NCI-H2081 (cell line): ENCODE measurements around the gene TAGLN.
A peak's percentile ranks its signal among the peaks of the same experiment; 100 is the strongest.
"Not testable (repeated sequence)": the region's sequence is repeated elsewhere in the genome, so short reads cannot be mapped to it uniquely, and the experiment has no call there.

Experiments used
- DNase-seq, 2 experiments: peaks; one replicate each; lab custom pipeline; 2025; lab: John Stamatoyannopoulos, UW

The TAGLN gene

GRCh38 chr11:117180661-117181585 lies 18.2 kb upstream of the TAGLN start:
- peak; percentile 12 to 21 for DNase-seq

GRCh38 chr11:117181586-117182550 lies 17.3 kb upstream of the TAGLN start:
- DNase-seq, result no peak

GRCh38 chr11:117182551-117182935 lies 16.6 kb upstream of the TAGLN start:
- no peak for DNase-seq

GRCh38 chr11:117183178-117183577 lies 16.0 kb upstream of the TAGLN start:
- DNase-seq, result not testable (repeated sequence)

GRCh38 chr11:117183724-117184349 lies 15.3 kb upstream of the TAGLN start:
- no peak for DNase-seq

- no peak for DNase-seq
Observed at GRCh38 chr11:117185736-117186430, 13.3 kb upstream of the TAGLN start.

GRCh38 chr11:117186431-117186761 lies 12.8 kb upstream of the TAGLN start:
- DNase-seq, result no peak

- DNase-seq, result no peak
Observed at GRCh38 chr11:117187007-117187406, 12.2 kb upstream of the TAGLN start.

GRCh38 chr11:117187428-117187798 lies 11.8 kb upstream of the TAGLN start:
- no peak for DNase-seq

- no peak for DNase-seq
Observed at GRCh38 chr11:117187799-117188481, 11.2 kb upstream of the TAGLN start.

- DNase-seq, result no peak
Observed at GRCh38 chr11:117188620-117189081, 10.5 kb upstream of the TAGLN start.

GRCh38 chr11:117189191-117189940 lies 9.8 kb upstream of the TAGLN start:
- no peak for DNase-seq

GRCh38 chr11:117189941-117190544 lies 9.1 kb upstream of the TAGLN start:
- no peak for DNase-seq

- DNase-seq, result no peak
Observed at GRCh38 chr11:117191680-117192400, 7.3 kb upstream of the TAGLN start.

GRCh38 chr11:117192401-117192875 lies 6.7 kb upstream of the TAGLN start:
- DNase-seq, result no peak

- DNase-seq, result no peak
Observed at GRCh38 chr11:117193130-117194020, 5.8 kb upstream of the TAGLN start.

- DNase-seq, result no peak
Observed at GRCh38 chr11:117194267-117194666, 4.9 kb upstream of the TAGLN start.

GRCh38 chr11:117195258-117195657 lies 3.9 kb upstream of the TAGLN start:
- no peak for DNase-seq
